ENCODE measurements around the gene ABI1.
"Not testable (repeated sequence)": the region's sequence is repeated elsewhere in the genome, so short reads cannot be mapped to it uniquely, and the experiment has no call there.

The ABI1 gene

GRCh38 chr10:26860443-26861204 is at the start of gene ABI1:
Gene ABI1, minus strand, starts transcription at chr10:26860958. Its CDS starts 95 bp downstream, at chr10:26860863.
- peak; percentile 97 for DNase-seq

GRCh38 chr10:26909753-26910152 is 49.0 kb upstream of the ABI1 start:
- no peak for DNase-seq

- DNase-seq, result not testable (repeated sequence)
Measured at GRCh38 chr10:26905253-26905781, 44.6 kb upstream of the ABI1 start.

DNA sequence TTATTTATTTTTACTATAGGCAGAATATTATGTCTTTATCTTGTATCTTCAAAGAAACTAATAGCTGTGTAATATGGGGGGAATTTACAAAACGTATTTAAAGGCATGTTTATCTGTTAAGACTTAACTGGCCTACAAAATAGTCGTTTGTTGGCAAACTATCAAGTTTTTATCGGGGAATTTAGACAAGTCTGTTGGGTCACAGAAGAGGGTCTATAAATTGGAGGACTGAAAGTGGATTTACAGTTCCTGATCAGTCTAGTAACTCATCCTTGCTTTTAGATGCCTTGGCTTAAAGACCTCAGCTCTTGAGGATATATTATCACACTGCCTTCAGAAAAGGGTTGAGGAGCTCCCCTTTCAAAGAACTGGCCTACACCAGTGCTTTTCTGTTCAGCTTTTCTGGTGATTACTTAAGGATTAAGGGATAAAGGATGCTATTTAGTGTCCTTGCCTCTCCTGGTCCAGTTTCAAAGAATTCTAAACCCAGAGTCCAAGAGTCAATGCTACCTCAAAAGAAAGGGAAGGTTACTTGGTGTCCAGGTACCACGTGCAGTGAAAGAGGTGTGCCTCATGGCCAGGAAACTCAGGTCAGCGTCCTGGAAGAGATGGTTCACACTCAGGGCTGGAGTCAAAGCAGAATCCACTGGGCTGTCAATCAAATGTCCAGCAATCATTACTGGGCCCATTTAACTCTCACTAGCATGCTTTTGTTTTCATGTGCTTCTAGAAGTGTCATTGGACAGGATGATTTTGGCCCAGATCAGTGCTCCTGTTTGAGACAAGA is 42.9 kb upstream of the ABI1 start:
- DNase-seq, result no peak

- not testable (repeated sequence) for DNase-seq
Measured at GRCh38 chr10:26892306-26892923, 31.7 kb upstream of the ABI1 start.

DNA sequence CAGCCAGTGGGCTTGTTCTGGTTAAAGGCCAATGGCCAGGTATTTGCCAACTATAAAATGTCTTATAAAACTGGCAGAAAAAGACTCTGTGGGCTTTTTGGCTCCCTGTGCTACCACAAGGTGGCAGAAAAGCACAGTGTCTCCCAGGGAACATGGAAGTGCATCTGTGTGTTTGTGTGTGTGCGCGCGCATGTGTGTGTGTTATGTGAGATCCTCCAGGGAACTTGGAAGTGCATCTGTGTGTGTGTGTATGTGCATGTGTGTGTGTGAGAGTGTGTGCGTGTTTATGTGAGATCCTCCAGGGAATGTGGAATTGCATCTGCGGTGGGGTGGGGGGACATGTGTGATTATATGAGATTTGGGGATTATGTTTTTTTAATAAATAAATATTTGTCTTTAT is 30.2 kb upstream of the ABI1 start:
- DNase-seq, result peak; percentile 21

GRCh38 chr10:26887611-26888215 is 27.0 kb upstream of the ABI1 start:
- no peak for DNase-seq

GRCh38 chr10:26881600-26882331 is 21.0 kb upstream of the ABI1 start:
- peak; percentile 52 for DNase-seq

DNA sequence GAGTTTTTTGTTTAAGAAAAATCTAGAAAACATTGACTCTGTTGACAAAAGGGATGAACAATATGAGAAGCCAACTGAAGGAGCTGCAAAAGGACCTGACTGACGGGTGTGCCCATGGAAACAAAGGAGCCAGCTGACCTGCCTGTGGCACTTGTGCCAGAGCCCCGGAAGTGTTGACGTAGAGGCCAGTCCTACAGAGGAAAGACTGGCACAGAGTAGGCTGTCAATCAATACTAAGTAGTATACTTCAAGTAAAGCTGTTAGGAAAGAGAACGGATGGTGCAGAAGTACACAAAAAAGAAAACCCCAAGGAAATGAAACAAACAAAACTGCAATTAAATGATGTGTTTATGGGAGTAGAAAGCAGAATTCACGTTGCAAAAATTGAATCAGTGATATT is 19.0 kb upstream of the ABI1 start:
- peak; percentile 16 for DNase-seq

GRCh38 chr10:26870766-26871165 is 10.0 kb upstream of the ABI1 start:
- DNase-seq, result no peak

DNA sequence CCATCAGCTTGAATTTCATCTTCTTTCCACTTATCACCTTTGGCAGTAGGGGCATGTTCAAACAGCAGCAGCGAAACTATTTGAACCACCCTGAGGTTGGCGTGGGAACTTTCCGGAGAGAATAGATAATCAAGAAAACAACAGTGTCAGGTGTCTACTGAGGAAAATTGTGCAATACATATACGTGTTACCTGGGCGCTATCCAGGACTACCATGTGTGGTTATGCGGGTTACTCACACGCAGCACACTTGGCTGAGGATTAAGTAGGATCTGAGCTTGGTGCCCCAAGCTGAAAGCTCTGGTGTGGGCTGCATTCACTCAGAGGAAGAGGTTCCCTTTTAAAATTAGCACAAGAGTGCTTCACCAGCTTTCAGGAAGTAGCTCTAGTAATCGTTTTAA is 8.8 kb upstream of the ABI1 start:
- no peak for DNase-seq

DNA sequence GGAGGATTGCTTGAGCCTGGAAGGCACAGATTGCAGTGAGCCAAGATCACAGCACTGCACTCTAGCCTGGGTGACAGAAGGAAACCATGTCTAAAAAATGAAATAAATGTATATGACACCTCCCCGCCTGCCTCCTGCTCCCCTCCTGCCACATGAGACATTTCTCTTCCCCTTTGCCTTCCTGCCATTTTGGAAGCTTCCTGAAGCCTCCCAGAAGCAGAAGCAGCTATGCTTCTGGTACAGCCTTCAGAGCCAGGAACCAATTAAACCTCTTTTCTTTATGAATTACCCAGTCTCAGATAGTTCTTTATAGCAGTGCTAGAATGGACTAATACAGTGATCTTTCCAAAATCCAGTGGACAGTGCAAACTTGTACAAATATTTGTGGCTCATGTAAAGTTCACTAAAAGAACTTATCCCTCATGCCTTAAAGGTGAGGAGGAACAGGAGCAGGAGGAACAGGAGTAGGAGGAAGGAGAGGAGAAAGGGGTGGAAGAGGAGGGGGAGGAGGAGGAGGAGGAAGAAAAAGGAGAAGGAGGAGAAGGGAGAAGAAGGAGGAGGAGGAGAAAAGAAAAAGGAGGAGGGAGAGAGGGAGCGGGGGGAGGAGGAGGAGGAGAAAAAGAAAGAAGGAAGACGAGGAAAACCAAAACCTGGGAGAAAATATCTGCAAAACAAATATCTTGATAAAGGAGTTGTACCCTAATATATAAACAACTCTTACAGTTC is 2.8 kb upstream of the ABI1 start:
- DNase-seq, result no peak

DNA sequence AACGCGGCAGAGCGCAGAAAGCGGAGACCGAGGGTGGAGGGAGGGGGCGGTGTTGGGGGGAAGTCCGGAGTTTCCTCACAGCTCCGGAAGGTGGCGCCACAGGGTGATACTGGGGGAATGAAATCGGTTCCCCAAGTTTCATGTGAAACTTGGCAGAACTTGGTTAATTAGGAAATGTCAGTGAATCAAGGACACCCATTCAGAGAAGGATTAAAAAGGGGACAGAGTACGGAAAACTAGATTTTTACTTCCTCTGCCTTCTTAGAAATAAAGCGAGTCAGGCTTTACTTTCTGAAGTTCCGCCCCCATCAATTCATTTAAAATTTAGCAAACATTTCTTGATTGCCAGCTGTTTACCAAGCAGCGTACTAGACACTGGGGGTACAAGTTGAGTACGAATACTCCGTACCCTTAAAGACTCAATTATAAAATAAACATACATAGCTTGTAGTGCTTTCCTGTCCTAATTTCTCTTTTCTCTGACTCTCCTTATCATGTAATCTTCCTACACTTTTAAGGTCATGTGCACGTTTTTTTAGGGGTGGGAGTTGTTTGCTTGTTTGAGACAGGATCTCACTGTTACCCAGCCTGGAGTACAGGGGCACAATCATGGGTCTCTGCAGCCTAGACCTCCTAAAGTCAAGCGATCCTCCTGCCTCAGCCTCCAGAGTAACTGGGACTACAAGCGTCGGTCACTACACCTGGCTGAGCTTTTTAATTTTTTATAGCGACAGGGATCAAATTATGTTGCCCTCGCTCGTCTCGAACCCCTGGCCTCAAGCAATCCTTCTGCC is 644 bp upstream of the ABI1 start:
- DNase-seq, result no peak

GRCh38 chr10:26860102-26860442 is 686 bp downstream of the ABI1 start:
- no peak for DNase-seq

DNA sequence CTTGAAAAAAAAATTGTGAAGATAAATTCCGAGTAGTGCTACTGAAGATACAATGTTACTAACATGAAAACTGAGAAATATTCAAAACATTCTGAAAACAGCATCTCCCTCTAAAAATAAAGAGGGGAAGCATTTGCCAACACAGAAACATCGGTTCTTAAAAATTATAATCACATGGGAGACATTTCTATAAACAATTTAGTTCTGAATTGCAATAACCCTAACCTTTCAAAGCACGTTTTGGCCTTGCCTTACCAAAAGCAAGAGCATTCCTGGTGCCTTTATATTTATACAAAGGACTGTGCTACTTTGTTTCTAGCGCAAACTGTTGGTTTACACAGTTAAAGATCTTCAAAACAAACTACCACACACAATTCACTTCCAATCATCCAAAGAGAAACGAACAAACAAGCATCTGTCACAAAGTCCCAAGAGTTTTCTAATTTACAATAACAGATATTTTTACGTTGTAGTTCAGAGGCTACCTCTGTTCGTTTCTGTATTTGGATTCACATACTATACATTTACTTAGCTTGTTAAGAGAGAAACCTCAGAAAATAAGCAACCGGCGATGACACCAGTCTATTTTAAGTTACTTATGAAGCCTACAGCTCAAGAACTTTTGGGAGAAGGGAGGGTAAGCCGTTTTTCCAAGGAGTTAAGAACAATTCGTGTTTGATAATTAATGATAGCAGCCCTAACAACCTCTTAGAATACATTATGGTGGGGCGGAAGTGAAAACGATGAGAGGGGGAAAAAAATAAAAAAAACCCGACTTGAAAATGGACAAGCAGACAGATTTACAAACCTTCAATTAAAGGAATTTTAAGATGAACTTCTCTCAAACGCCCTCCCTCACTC is 1.3 kb downstream of the ABI1 start:
- DNase-seq, result no peak

DNA sequence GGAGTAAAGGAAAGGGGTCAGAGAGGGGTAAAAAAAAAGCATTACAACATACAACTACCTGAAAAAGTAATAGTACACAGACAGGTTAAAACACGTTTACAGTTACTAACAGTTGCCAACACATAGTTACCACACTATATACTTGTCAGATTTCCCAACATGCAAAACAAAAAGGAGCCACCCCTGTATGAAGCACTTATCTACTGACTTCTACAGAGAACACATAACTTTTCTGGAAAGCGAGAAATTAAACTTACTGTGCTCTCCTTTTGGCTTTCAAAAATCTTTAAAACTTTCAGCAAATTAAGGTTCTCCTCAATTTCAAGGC is 2.1 kb downstream of the ABI1 start:
- no peak for DNase-seq

- DNase-seq, result no peak
Measured at GRCh38 chr10:26857991-26858706, 2.6 kb downstream of the ABI1 start.

DNA sequence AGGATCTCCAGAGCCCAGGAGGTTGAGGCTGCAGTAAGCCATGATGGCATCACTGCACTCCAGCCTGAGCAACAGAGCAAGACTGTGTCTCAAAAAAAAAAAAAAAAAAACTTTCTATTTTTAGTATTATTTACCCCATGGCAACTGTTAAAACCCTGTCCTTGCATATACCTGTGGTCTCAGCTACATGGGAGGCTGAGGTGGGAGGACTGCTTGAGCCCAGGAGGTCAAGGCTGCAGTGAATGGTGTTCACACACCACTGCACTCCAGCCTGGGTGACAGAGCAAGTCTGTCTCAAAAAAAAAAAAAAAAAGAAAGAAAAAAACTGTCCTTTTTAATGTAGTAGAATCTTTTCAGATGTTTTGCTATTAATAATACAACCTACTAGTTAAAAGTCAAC is 3.2 kb downstream of the ABI1 start:
- not testable (repeated sequence) for DNase-seq

GRCh38 chr10:26855186-26855585 is 5.6 kb downstream of the ABI1 start:
- no peak for DNase-seq
